SK-N-MC (cell line): ENCODE measurements around the gene PDE1C.

ENCODE experiments used
- EZH2 ChIP-seq: fragments of 200-600 bp; sonication (generic); IDR thresholded peaks from one replicate; pipeline ENCODE4 v1.6.1; 2017; ENCODE audit warnings: antibody characterized with exemption
- FOXP2 ChIP-seq: optimal IDR thresholded peaks from 2 replicates; pipeline ENCODE3; 2011; ENCODE audit warnings: mild to moderate bottlenecking, moderate library complexity; ENCODE audit not compliant: insufficient read depth; ENCODE audit errors: extremely low read length, control extremely low read depth

- TF ChIP-seq EZH2 (no peak), FOXP2 (no peak)
Observed at GRCh38 chr7:31875424-31875823, 194.8 kb downstream of the PDE1C start.
